NCI-H2029 (cell line): ENCODE measurements around the gene MEGF11.
"Not testable (repeated sequence)": the region's sequence is repeated elsewhere in the genome, so short reads cannot be mapped to it uniquely, and the experiment has no call there.

Experiments used
- DNase-seq: peaks from one replicate; lab custom pipeline; 2025; lab: John Stamatoyannopoulos, UW

The MEGF11 gene

GRCh38 chr15:66003129-66003528 lies 250.4 kb downstream of the MEGF11 start:
- DNase-seq = not testable (repeated sequence)

GRCh38 chr15:66001717-66002426 lies 251.7 kb downstream of the MEGF11 start:
- DNase-seq = no peak

- DNase-seq = no peak
Observed at GRCh38 chr15:66001042-66001441, 252.5 kb downstream of the MEGF11 start.

GRCh38 chr15:65998486-65998885 lies 255.1 kb downstream of the MEGF11 start:
- no peak for DNase-seq

GRCh38 chr15:65996901-65997300 lies 256.6 kb downstream of the MEGF11 start:
- no peak for DNase-seq

- no peak for DNase-seq
Observed at GRCh38 chr15:65994832-65995231, 258.7 kb downstream of the MEGF11 start.

GRCh38 chr15:65993762-65994161 lies 259.8 kb downstream of the MEGF11 start:
- DNase-seq = no peak

GRCh38 chr15:65993236-65993635 lies 260.3 kb downstream of the MEGF11 start:
- no peak for DNase-seq

- DNase-seq = peak; percentile 42
Observed at GRCh38 chr15:65991721-65992483, 261.6 kb downstream of the MEGF11 start.

- DNase-seq = no peak
Observed at GRCh38 chr15:65990298-65990981, 263.1 kb downstream of the MEGF11 start.

- no peak for DNase-seq
Observed at GRCh38 chr15:65987100-65987499, 266.4 kb downstream of the MEGF11 start.

- no peak for DNase-seq
Observed at GRCh38 chr15:65986416-65986815, 267.1 kb downstream of the MEGF11 start.

- DNase-seq = no peak
Observed at GRCh38 chr15:65985387-65985786, 268.2 kb downstream of the MEGF11 start.

- DNase-seq = no peak
Observed at GRCh38 chr15:65982627-65983322, 270.8 kb downstream of the MEGF11 start.

- DNase-seq = peak; percentile 36
Observed at GRCh38 chr15:65981837-65982626, 271.5 kb downstream of the MEGF11 start.

GRCh38 chr15:65980824-65981456 lies 272.6 kb downstream of the MEGF11 start:
- no peak for DNase-seq

GRCh38 chr15:65979837-65980236 lies 273.7 kb downstream of the MEGF11 start:
- no peak for DNase-seq

- no peak for DNase-seq
Observed at GRCh38 chr15:65979316-65979715, 274.2 kb downstream of the MEGF11 start.

- no peak for DNase-seq
Observed at GRCh38 chr15:65978110-65978509, 275.4 kb downstream of the MEGF11 start.

- not testable (repeated sequence) for DNase-seq
Observed at GRCh38 chr15:65976196-65976595, 277.4 kb downstream of the MEGF11 start.

GRCh38 chr15:65971741-65971995 lies 281.9 kb downstream of the MEGF11 start:
- no peak for DNase-seq
